Dendritic cell treated with granulocyte-macrophage colony-stimulating factor and Interleukin-4, amounts not matched to agents 40 ng/mL and 50 ng/mL, for 4 days (primary cell): ENCODE results near the gene NAV2.

Source experiments
- H3K27ac Mint-ChIP-seq: one replicate; pipeline ENCODE4 v1.8.0; 2022; ENCODE audit warnings: mild to moderate bottlenecking, mixed read lengths
- H3K27me3 Mint-ChIP-seq: one replicate; pipeline ENCODE4 v1.8.0; 2022; ENCODE audit warnings: mild to moderate bottlenecking, mixed read lengths
- H3K36me3 Mint-ChIP-seq: one replicate; pipeline ENCODE4 v1.8.0; 2022; ENCODE audit warnings: low read depth, mixed read lengths
- H3K4me1 Mint-ChIP-seq: one replicate; pipeline ENCODE4 v1.8.0; 2022; ENCODE audit warnings: low read depth, mixed read lengths
- H3K4me3 Mint-ChIP-seq: one replicate; pipeline ENCODE4 v1.8.0; 2022; ENCODE audit warnings: mild to moderate bottlenecking, moderate library complexity, mixed read lengths
- H3K9me3 Mint-ChIP-seq: one replicate; pipeline ENCODE4 v1.8.0; 2022; ENCODE audit warnings: mixed read lengths
- intact Hi-C: fragments of 100-400 bp; cut with micrococcal nuclease; formaldehyde crosslinking; loops from one replicate; pipeline ENCODE4 v1.15.0; 2022

Gene NAV2

DNA sequence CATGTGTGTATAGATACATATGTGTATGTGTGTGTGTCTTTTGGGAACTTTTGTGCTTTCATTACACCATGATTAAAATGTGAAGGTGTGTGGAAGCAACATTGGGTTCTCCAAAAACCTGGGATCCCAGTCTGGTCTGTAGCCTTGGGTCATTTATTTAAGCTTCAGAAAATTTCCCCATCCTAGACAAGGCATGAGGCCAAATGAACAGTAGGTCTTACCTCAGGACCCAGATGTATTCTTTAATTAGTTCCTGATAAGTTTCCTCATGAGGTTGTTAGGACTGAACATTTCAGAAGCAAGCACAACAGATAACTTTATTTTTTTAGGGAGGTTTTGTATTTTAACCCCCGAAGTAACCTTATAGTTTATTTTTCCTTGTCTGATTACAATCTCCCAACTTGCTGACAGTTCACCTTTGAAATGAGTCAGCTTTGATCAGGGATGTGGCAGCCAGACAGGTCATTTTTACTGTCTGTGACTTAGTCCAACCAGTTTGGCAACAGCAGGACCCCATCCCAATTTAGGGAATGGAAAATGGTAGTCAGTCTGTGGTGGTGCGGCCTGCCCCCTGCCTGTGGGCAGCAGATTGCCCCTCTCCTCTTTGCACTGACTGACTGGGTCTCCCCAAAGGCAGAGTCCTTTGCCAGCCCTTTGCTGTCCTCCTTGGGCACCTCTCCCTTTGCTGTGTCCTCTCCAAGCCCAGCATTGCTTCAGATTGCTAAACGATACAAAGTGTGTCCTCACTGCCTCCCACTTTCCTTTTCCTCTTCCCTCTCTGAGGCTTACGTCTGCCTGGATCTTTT, 88.3 kb downstream of the NAV2 start:
- intact Hi-C loops: no loop called here
- H3K27me3 Mint-ChIP-seq: no peaks in the 10 kb centered on the region
- no peaks in the 10 kb centered on the region for H3K9me3 Mint-ChIP-seq
- no peaks in the 10 kb centered on the region for H3K4me1 Mint-ChIP-seq
- no peak overlapping the region for H3K27ac Mint-ChIP-seq
- H3K4me3 Mint-ChIP-seq: no peak overlapping the region
- no peaks in the 10 kb centered on the region for H3K36me3 Mint-ChIP-seq

DNA sequence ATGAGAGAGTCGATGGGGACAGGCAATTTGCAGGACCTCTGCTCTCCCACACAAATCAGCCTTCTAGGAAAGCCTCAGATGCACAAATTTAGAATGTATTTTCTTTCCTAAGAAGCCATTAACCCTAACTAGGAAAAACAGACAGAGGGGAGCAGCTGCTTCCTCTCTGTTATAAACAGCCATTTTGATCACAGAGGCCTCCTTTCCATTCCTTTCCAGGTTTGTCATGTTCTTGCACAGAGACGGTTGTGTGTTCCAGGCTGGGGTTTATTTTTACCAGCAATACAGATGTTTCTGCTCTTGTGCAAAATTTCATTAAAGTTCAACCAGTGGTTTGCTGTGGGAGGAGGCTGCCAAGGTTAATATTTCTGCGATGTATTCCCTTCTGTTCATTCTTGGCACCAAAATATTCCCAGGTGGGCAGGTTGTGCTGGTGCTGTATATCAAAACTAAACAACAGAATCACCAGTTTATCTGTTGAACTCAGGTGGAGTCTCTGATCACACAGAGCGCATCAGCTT, 90.2 kb downstream of the NAV2 start:
- Mint-ChIP-seq H3K27me3 (no peaks in the 10 kb centered on the region), H3K4me1 (no peaks in the 10 kb centered on the region), H3K27ac (no peak overlapping the region), H3K4me3 (no peak overlapping the region), H3K36me3 (no peaks in the 10 kb centered on the region), H3K9me3 (no peaks in the 10 kb centered on the region)
- intact Hi-C loops: no loop called here

DNA sequence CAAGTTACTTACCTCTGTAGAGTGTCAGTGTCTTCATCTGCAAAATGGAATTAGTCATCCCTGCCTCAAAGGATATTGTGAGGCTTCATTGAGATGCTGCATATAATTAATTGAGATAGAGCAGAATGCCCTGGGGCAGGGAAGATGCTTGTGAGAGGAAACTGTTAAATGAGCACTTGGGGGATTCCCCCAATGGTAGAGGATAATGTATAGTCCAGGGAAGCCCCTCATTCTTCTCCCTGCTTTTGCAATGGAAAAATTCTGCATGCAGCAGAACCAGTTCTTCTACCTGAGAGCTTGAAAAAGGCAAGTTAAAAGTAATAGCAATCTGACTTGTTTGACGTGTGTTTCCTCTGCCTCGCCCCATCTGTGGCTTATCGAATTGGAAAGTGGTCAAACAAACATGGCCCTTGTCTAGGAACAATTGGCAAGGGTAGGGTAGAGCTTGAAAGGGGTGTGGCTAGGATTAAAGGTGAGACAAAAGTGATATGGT, 90.9 kb downstream of the NAV2 start:
- Mint-ChIP-seq H3K4me3 (no peak overlapping the region), H3K27me3 (no peaks in the 10 kb centered on the region), H3K4me1 (no peaks in the 10 kb centered on the region), H3K27ac (no peak overlapping the region), H3K36me3 (no peaks in the 10 kb centered on the region), H3K9me3 (no peaks in the 10 kb centered on the region)
- intact Hi-C loops: no loop called here

DNA sequence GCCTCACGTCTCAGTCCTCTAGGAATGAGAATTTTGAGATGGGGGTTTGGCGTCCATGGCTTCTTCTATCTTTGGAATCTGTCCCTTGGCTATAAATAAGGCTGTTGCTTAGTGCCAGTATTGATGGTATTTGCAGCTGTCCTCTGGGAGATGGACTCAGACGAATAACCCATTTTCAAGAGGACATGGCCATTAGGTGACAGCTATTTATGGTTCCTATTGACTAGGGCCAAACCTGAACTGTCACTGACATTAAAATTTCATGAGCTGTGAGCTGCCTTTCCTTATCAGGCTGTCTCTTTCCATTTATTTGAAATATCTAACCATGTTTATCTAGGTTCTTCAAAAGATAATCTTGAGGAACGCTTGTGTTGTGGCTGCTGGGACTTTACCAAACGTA, 92.7 kb downstream of the NAV2 start:
- Mint-ChIP-seq H3K36me3 (no peaks in the 10 kb centered on the region), H3K4me1 (no peaks in the 10 kb centered on the region), H3K9me3 (no peaks in the 10 kb centered on the region), H3K4me3 (no peak overlapping the region), H3K27ac (no peak overlapping the region), H3K27me3 (no peaks in the 10 kb centered on the region)
- intact Hi-C loops: no loop called here

DNA sequence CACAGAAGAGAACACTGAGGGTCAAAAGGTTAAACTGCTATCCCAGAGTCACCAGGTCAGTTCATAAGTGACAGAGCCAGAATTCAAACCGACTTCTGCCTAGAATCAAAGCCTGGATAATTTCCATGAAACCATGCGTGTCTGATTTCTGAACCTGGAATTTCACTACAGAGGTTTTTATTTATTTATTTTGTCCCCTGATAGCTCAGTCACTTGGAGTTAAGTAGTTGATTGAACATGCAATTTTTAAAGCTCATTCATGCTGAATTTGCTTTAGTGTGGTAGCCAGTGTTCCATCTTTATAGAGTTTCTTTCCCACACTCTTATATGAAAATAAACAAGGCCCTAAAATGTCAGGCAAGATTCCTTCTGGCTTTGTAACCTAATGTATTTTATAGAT, 93.2 kb downstream of the NAV2 start:
- Mint-ChIP-seq H3K9me3 (no peaks in the 10 kb centered on the region), H3K4me1 (no peaks in the 10 kb centered on the region), H3K27me3 (no peaks in the 10 kb centered on the region), H3K4me3 (no peak overlapping the region), H3K36me3 (no peaks in the 10 kb centered on the region), H3K27ac (no peak overlapping the region)
- intact Hi-C loops: no loop called here

DNA sequence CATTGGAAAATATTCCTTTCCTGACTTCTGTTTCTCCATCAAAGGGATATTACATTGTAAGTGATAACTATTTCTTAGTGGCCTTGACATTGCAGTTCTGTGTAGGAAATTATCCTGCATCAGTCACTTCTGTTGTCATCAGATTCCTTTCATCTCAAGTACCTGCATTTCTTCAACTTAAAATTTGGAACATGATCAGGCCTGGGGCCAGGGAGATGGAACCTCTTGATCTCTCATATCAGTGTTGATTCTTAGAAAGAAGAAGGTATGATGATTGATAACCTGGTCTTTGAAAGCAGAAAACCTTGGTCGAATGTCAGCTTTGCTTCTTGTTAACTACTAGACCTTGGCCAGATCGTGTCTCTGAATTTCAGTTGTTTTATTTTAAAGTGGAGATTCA, 93.6 kb downstream of the NAV2 start:
- no peak overlapping the region for H3K27ac Mint-ChIP-seq
- no peaks in the 10 kb centered on the region for H3K9me3 Mint-ChIP-seq
- intact Hi-C loops: no loop called here
- H3K4me3 Mint-ChIP-seq: no peak overlapping the region
- no peaks in the 10 kb centered on the region for H3K4me1 Mint-ChIP-seq
- H3K36me3 Mint-ChIP-seq: no peaks in the 10 kb centered on the region
- H3K27me3 Mint-ChIP-seq: no peaks in the 10 kb centered on the region

DNA sequence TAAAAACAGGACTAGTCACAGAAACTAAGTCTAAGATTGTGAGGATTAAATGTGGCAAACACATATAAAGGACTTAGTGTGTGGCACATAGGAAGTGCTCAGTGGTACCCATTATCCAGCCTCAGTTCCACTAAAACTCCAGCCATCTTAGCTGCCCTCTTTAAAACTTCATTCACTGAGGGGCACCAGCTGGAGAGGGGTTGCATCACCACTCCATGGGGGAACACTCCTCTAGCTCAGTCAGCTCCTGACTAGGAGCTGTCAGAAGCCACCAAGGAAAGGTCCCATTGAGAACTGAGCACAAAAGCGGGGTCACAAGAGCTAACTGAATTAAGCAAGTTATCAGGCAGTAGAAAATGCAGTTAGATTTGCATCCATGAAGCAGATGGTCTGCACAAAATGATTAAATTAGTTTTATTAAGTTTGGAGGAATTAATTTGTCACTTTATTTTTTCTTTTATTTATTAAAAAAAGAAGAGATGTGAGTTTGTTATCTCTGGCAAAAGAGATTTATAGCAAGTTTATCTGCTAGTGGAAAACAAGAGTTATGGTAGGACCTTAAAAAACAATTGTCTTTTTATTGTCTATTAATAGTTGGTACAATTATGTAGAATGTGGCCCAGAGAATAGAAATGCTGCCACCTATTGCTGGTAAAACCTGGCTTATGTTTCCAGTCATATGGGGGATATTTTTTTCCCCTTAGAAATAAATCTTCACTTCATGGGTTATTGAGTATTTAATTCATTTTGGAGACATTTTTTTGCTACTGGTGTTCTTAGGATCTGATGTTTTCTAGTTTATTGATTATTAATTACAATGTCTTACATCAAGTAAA, 95.7 kb downstream of the NAV2 start:
- Mint-ChIP-seq H3K27ac (no peak overlapping the region), H3K9me3 (no peaks in the 10 kb centered on the region), H3K4me1 (no peaks in the 10 kb centered on the region), H3K4me3 (no peak overlapping the region), H3K27me3 (no peaks in the 10 kb centered on the region), H3K36me3 (no peaks in the 10 kb centered on the region)
- intact Hi-C loops: no loop called here

DNA sequence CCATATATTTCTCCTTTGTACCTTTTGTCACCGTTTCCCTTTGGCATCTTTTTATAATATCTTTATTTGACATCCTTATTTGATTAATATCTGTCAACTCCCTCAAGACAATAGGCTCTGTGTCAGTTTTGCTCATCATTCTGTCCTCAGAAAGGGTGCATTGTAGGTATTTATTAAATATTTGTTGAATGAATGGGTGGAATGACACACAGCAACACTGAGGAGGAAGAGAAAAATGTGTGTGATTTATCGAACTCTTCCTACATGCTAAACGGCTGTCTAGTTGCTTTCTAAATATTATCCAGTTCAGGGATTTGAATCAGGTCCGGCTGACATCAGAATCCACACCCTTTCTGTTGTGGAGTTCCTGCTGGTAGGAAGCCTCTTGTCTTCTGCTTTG, 98.2 kb downstream of the NAV2 start:
- Mint-ChIP-seq H3K27me3 (no peaks in the 10 kb centered on the region), H3K27ac (no peak overlapping the region), H3K4me1 (no peaks in the 10 kb centered on the region), H3K4me3 (no peak overlapping the region), H3K9me3 (no peaks in the 10 kb centered on the region), H3K36me3 (no peaks in the 10 kb centered on the region)
- intact Hi-C loops: no loop called here

DNA sequence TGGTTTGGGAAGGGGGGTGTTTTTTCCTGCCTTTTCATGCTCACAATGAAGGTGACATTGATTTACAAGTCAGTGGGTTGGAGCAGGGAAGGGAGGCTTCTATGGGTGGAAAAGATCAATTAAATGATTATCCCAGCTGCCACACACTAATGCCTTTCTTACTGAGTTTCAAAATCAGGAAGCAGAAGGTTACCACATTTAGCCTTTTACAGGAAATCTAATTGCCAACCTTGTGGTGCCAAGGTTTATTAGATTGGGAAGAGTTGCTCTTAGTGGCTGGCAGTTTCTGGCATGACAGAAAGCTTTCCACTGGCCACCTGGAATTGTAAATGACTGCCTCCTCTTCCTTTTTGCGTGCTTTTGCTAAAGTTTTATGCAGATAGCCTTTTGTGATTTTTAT, 98.7 kb downstream of the NAV2 start:
- Mint-ChIP-seq H3K4me3 (no peak overlapping the region), H3K36me3 (no peaks in the 10 kb centered on the region), H3K27me3 (no peaks in the 10 kb centered on the region), H3K27ac (no peak overlapping the region), H3K4me1 (no peaks in the 10 kb centered on the region), H3K9me3 (no peaks in the 10 kb centered on the region)
- intact Hi-C loops: no loop called here

DNA sequence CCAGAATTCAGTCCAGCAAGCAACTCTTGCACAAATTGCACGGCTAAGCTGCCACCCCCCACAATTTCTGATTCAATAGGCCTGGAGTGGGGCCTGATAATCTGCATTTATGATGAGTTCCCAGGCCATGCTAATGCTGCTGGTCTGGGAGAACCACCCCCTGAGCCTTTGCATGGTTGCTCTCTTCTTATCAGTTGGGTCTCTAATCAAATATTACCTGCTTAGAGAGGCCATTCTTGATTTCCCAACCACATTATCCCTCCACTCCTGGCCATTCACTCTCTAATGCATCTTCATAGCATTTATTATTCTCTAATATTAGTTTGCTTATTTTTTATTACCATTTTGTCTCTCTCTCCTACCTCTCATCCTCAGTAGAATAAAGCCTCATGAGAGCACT, 99.5 kb downstream of the NAV2 start:
- H3K27ac Mint-ChIP-seq: no peak overlapping the region
- no peaks in the 10 kb centered on the region for H3K36me3 Mint-ChIP-seq
- no peaks in the 10 kb centered on the region for H3K4me1 Mint-ChIP-seq
- H3K27me3 Mint-ChIP-seq: no peaks in the 10 kb centered on the region
- no peaks in the 10 kb centered on the region for H3K9me3 Mint-ChIP-seq
- H3K4me3 Mint-ChIP-seq: no peak overlapping the region
- intact Hi-C loops: no loop called here

DNA sequence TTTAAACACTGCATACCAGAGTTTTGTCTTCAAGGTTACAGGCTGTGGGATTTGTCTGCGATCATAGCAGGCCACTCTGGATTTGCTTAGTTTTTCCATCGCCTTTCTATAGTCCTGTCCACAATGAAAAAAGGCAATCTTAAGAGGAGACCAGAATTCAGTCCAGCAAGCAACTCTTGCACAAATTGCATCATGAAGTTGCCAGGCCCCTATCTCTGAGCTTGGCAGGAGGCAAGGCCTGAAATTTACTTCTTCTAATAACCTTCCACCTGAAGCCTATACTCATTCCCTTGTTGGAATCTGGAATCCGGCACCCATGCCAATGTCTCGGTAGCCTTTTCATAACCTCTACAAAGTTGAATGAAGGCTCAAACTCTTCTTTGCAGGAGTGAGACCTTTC, 100.1 kb downstream of the NAV2 start:
- Mint-ChIP-seq H3K27me3 (no peaks in the 10 kb centered on the region), H3K27ac (no peak overlapping the region), H3K4me1 (no peaks in the 10 kb centered on the region), H3K9me3 (no peaks in the 10 kb centered on the region), H3K4me3 (no peak overlapping the region), H3K36me3 (no peaks in the 10 kb centered on the region)
- intact Hi-C loops: no loop called here

DNA sequence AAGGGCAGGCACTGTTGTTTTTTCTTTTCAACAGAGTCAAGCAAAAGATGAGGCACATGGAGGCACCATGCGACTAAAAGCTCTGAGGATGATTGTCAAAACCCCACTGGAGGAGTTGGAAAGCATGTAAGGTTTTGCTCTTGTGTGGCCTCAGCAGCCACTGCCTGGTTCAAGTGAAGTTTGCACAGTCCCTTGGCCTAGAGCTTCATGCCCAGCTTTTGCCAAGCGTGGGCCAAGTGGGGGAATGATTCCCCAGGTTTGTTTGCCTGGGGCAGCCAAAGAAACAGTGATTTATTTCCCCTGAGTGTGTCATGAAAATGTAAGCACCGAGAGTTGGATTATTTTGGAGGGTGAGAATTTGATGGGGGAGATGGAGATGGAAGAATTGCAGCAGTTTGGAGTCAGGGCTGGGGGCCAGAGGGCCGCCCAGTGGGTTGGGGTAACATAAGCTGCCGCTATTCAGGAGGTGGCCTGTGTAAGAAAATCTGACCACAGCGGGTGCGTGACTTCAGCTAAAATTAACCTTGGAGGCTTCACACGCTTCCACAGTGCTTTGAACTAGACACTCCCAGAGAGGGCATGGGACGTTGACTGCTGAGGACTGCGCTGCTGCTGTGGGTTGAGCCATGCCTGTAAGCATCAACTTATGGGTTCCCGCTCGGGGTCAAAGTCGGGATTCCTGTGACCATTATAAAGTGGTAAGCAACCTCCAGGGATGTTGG, 100.7 kb downstream of the NAV2 start:
- intact Hi-C loops: no loop called here
- Mint-ChIP-seq H3K4me1 (no peaks in the 10 kb centered on the region), H3K36me3 (no peaks in the 10 kb centered on the region), H3K4me3 (no peak overlapping the region), H3K27me3 (no peaks in the 10 kb centered on the region), H3K9me3 (no peaks in the 10 kb centered on the region), H3K27ac (no peak overlapping the region)

DNA sequence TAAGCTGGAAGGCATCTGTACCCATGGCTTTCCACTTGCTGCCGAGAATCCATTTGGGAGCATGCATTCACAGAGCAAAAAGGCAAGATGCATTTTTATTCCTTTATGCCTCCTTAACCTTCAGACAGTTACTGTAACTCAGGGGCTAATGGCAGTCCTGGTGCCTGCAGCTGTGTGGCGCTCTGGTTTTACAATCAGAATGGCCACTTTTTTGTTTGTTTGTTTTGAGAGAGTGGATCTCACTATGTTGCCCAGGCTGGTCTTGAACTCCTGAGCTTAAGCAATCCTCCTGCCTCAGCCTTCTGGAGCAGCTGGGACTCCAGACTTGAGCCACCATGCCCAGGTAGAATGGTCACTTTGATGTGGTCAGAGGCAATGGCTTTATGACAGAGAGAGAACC, 101.8 kb downstream of the NAV2 start:
- Mint-ChIP-seq H3K4me3 (no peak overlapping the region), H3K27me3 (no peaks in the 10 kb centered on the region), H3K36me3 (no peaks in the 10 kb centered on the region), H3K9me3 (no peaks in the 10 kb centered on the region), H3K4me1 (no peaks in the 10 kb centered on the region), H3K27ac (no peak overlapping the region)
- intact Hi-C loops: no loop called here

DNA sequence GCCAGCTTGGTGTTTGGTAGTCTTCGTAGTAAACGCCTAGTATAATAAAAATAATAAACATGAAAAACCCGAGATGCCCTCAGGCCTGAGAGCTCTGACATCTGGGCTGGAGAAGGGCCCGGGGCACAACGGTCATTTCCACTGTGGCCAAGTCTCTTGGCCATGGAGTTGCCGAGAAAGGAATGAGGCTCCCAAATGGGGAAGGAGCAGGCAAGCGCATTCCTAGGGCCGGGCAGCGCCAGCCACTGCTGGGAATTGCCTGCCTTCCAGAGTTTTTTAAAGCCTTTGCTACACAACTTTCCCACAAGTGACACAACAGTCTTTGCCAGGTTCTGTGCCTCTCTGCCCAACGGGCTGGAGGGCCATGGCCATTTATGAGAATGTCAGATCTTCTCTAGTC, 103.4 kb downstream of the NAV2 start:
- Mint-ChIP-seq H3K36me3 (no peaks in the 10 kb centered on the region), H3K27ac (no peak overlapping the region), H3K9me3 (no peaks in the 10 kb centered on the region), H3K4me3 (no peak overlapping the region), H3K4me1 (no peaks in the 10 kb centered on the region), H3K27me3 (no peaks in the 10 kb centered on the region)
- intact Hi-C loops: no loop called here
